K562 (cell line): ENCODE results near the gene NEK5. TPM values are rescaled to one million over a fixed set of nuclear protein-coding genes. Genes with fewer than 3 reads are reported as not detected.
A peak's percentile ranks its signal among the peaks of the same experiment; 100 is the strongest.

Experiments
- ATF4 ChIP-seq: fragments of 450-650 bp; formaldehyde crosslinking; IDR thresholded peaks from 2 replicates; pipeline ENCODE4 v1.4.0; 2022; ENCODE audit warnings: mild to moderate bottlenecking, moderate library complexity
- BRCA1 ChIP-seq, 2 experiments: fragments of 450-650 bp in 1 of 2; sonication (generic) in 1 of 2; formaldehyde crosslinking in 1 of 2; IDR thresholded peaks; 2 replicates each; pipeline versions ENCODE4 v1.5.0 to v1.6.1; 2017 to 2020; ENCODE audit warnings: mild to moderate bottlenecking in 1 of 2, missing genetic modification reagents in 1 of 2
- DDX20 ChIP-seq: fragments of 450-650 bp; IDR thresholded peaks from 2 replicates; pipeline ENCODE4 v1.6.1; 2016; ENCODE audit warnings: missing genetic modification characterization, low read depth, mild to moderate bottlenecking, missing compliant biosample characterization, moderate library complexity
- ELF2 ChIP-seq: fragments of 250-450 bp; sonication (Bioruptor Pico); IDR thresholded peaks from 2 replicates; pipeline ENCODE4 v1.5.0; 2021; ENCODE audit warnings: mild to moderate bottlenecking
- EP300 ChIP-seq: IDR thresholded peaks from 2 replicates; pipeline ENCODE4 v1.6.1; 2012; ENCODE audit warnings: low read length, improper control_type of control experiment
- FOSL1 ChIP-seq: fragments of 200-800 bp; sonication (Bioruptor generic); conservative IDR thresholded peaks from 2 replicates; pipeline ENCODE4 v1.6.1; 2016; ENCODE audit warnings: missing genetic modification characterization, missing compliant biosample characterization
- FOXP1 ChIP-seq: sonication (generic); formaldehyde crosslinking; IDR thresholded peaks from 2 replicates; pipeline ENCODE4 v1.8.0; 2022; ENCODE audit warnings: mild to moderate bottlenecking, missing genetic modification reagents
- HIVEP1 ChIP-seq: fragments of 250-450 bp; sonication (Bioruptor Pico); IDR thresholded peaks from 2 replicates; pipeline ENCODE4 v1.4.0; 2020; ENCODE audit warnings: mild to moderate bottlenecking
- HOXB6 ChIP-seq: fragments of 250-450 bp; sonication (Bioruptor Pico); IDR thresholded peaks from 2 replicates; pipeline ENCODE4 v1.5.1; 2022; ENCODE audit warnings: mild to moderate bottlenecking, borderline replicate concordance
- MLX ChIP-seq, 2 experiments: fragments of 450-650 bp in 1 of 2; sonication (generic) in 1 of 2; formaldehyde crosslinking; conservative IDR thresholded peaks; 2 replicates each; pipeline versions ENCODE4 v1.4.0 to v1.8.1; 2020 to 2022; ENCODE audit warnings: mild to moderate bottlenecking in 1 of 2, missing genetic modification reagents in 1 of 2
- MYBL2 ChIP-seq, 2 experiments: fragments of 450-650 bp in 1 of 2; sonication (generic) in 1 of 2; formaldehyde crosslinking in 1 of 2; IDR thresholded peaks; 2 replicates each; pipeline versions ENCODE4 v1.6.1 to v1.8.1; 2017 to 2022; ENCODE audit warnings: borderline replicate concordance in 1 of 2, inconsistent platforms in 1 of 2, low read depth in 1 of 2, mild to moderate bottlenecking in 1 of 2, missing genetic modification reagents in 1 of 2, moderate library complexity in 1 of 2
- NBN ChIP-seq: fragments of 450-650 bp; IDR thresholded peaks from 2 replicates; pipeline ENCODE4 v1.6.1; 2016; ENCODE audit warnings: low read depth, mild to moderate bottlenecking
- PREB ChIP-seq: sonication (generic); formaldehyde crosslinking; IDR thresholded peaks from 2 replicates; pipeline ENCODE4 v1.8.1; 2023; ENCODE audit warnings: mild to moderate bottlenecking, missing genetic modification reagents
- RAD51 ChIP-seq: fragments of 450-650 bp; IDR thresholded peaks from 2 replicates; pipeline ENCODE4 v1.7.1; 2016; ENCODE audit warnings: low read depth, mild to moderate bottlenecking, borderline replicate concordance
- SIRT6 ChIP-seq: IDR thresholded peaks from one replicate; pipeline ENCODE4 v1.6.1; 2012; ENCODE audit warnings: low read depth, mild to moderate bottlenecking, control low read depth, inconsistent platforms, low read length, moderate library complexity
- STAG1 ChIP-seq: sonication (generic); formaldehyde crosslinking; IDR thresholded peaks from 2 replicates; pipeline ENCODE4 v1.5.0; 2020; ENCODE audit warnings: missing genetic modification reagents, borderline replicate concordance
- YBX1 ChIP-seq: fragments of 450-650 bp; IDR thresholded peaks from 2 replicates; pipeline ENCODE4 v1.7.1; 2016; ENCODE audit warnings: mild to moderate bottlenecking
- ZBTB17 ChIP-seq: fragments of 450-650 bp; formaldehyde crosslinking; IDR thresholded peaks from 2 replicates; pipeline ENCODE4 v1.4.0; 2020; ENCODE audit warnings: mild to moderate bottlenecking
- ZBTB2 ChIP-seq: fragments of 450-650 bp; IDR thresholded peaks from 2 replicates; pipeline ENCODE4 v1.6.1; 2016; ENCODE audit warnings: antibody characterized with exemption
- ZHX1 ChIP-seq: fragments of 150-350 bp; conservative IDR thresholded peaks from 2 replicates; pipeline ENCODE4 v1.6.1; 2014; ENCODE audit warnings: low read length
- polyA plus RNA-seq, 8 experiments: library from polyadenylated mRNA; depleted of rRNA in 4 of 8; stranded (reverse) in 5 of 8; unstranded in 3 of 8; fragments of >200 nt; fragmentation: Nextera tagmentation in 2 of 8; fragmentation: Illumina TruSeq in 1 of 8; extraction: Ambion mirVana in 2 of 8; extraction: Trizol in 1 of 8; gene quantifications; 2 replicates each; pipeline versions ENCODE4 v1.2.1 to v1.2.3, GENCODE V29; 2011 to 2014; ENCODE audit warnings: inconsistent platforms in 1 of 8, missing spikeins in 1 of 8
- total RNA-seq, 7 experiments: library from RNA; depleted of rRNA in 6 of 7; stranded (reverse); fragments of >200 nt in 6 of 7; fragmentation: Illumina TruSeq in 2 of 7; extraction: Trizol in 2 of 7; gene quantifications; 2 replicates each; pipeline versions ENCODE4 v1.2.1 to v1.2.3, GENCODE V29; 2011 to 2021; ENCODE audit warnings: low replicate concordance in 1 of 7

The NEK5 gene
- total and polyA plus RNA-seq, 9 of the 15 experiments (the other 6 are each of a cell fraction or from before 2014, with no cell fraction given) = 0.09 to 0.44 (median 0.33) TPM

- TF ChIP-seq SIRT6 (no peak), STAG1 (CRISPR knock-in tag) (no peak), PREB (CRISPR knock-in tag) (no peak), FOXP1 (CRISPR knock-in tag) (no peak), BRCA1 (IDR thresholded peaks at IDR 0.05) (no peak), BRCA1 (CRISPR knock-in tag; IDR thresholded peaks at IDR 0.05) (no peak), HIVEP1 (CRISPR knock-in tag) (no peak), RAD51 (no peak), MLX (CRISPR knock-in tag; conservative IDR thresholded peaks at IDR 0.05) (no peak), EP300 (peak; percentile 63; the same call in 1 of the 2 replicates), ZBTB2 (no peak), FOSL1 (tag) (no peak), NBN (no peak), HOXB6 (CRISPR knock-in tag) (no peak), ZHX1 (no peak), DDX20 (tag) (no peak), ELF2 (no peak), ZBTB17 (CRISPR knock-in tag) (no peak), YBX1 (no peak), ATF4 (CRISPR knock-in tag) (no peak), MYBL2 (IDR thresholded peaks at IDR 0.05; ENCODE audit: low read depth) (no peak), MYBL2 (CRISPR knock-in tag; IDR thresholded peaks at IDR 0.05; ENCODE audit: borderline replicate concordance) (no peak)
Observed at GRCh38 chr13:52022356-52022755, 106.5 kb downstream of the NEK5 start (continued).
